ENCODE results near the gene PABPN1L. TPM values are rescaled to one million over a fixed set of nuclear protein-coding genes. Genes with fewer than 3 reads are reported as not detected.

PABPN1L gene, protein sequence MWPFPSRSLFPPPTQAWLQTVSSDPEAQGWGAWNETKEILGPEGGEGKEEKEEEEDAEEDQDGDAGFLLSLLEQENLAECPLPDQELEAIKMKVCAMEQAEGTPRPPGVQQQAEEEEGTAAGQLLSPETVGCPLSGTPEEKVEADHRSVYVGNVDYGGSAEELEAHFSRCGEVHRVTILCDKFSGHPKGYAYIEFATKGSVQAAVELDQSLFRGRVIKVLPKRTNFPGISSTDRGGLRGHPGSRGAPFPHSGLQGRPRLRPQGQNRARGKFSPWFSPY
- not detected in 2 replicates for total RNA-seq

DNA sequence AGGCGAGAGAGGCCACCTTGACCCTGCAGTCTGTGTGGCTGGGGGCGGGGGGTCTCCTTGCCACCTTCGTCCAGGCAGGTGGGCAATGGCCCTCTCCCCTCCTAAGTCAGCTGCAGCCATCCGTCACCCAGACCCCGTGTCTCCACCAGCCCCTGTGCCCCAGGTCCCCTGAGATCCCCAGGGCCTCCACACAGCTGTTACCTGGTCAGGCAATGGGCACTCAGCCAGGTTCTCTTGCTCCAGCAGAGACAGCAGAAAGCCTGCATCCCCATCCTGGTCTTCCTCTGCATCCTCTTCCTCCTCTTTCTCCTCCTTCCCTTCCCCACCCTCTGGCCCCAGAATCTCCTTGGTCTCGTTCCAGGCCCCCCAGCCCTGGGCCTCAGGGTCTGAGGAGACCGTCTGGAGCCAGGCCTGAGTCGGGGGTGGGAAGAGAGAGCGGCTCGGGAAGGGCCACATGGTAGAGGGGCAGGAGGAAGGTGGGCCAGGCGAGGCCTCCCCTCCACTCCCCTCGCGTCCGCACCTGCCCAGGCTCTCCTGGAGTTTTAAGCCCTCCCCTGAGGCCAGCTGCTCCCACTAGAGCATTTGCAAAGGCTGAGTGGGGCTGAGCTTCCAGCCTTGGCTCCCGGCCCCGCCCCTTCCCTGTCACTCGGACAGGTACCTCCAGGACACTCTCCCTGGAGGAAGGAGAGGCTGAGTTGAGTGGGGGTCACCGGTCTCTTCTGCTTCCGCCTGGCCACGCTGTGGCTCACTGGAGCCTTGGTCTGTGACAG lies at the start of gene PABPN1L:
PABPN1L (minus strand) TSS at position 510 of the 770 bp plus-strand sequence; CDS start at position 456, 54 bp downstream.
- Mint-ChIP-seq H3K4me3 (no peak within 1 kb of the TSS), H3K27me3 (peaks cover 12% of the 10 kb centered on the region), H3K36me3 (ENCODE audit: low read depth) (no peaks in the 10 kb centered on the region), H3K4me1 (peaks cover 1% of the 10 kb centered on the region), H3K9me3 (no peaks in the 10 kb centered on the region), H3K27ac (no peak within 1 kb of the TSS)
- intact Hi-C loops (cut with micrococcal nuclease) = no loop called here
- DNase-seq = no peak

DNA sequence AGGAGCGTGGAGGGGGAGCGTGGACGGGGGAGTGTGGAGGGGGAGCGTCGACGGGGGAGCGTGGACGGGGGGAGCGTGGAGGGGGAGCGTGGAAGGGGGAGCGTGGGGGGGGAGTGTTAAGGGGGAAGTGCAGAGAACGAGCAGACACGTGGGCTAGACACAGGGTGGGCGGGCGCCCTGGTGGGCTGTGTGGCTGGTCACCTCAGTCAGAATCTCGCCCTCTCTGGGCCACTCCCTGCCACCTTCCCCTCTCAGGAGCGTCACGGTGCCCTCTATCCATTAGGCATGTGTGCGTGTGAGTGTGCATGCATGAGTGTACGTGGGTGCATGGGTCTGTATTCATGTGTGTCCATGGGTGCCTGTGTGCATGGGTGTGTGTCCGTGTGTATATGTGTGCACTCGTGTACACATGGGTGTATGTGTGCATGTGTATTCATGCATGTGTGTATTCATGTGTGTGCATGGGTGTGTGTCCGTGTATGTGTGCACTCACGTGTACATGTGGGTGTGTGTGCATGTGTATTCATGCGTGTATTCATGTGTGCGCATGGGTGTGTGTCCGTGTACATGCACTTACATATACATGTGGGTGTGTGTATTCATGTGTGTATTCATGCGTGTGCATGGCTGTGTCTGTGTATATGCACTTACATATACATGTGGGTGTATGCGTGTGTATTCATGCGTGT lies 49.3 kb upstream of the PABPN1L start:
- Mint-ChIP-seq H3K27ac (no peak overlapping the region), H3K36me3 (ENCODE audit: low read depth) (no peaks in the 10 kb centered on the region), H3K9me3 (peaks cover 6% of the 10 kb centered on the region), H3K4me1 (no peaks in the 10 kb centered on the region), H3K27me3 (no peaks in the 10 kb centered on the region), H3K4me3 (no peak overlapping the region)
- no peak for DNase-seq
- intact Hi-C loops (cut with micrococcal nuclease) = no loop called here

DNA sequence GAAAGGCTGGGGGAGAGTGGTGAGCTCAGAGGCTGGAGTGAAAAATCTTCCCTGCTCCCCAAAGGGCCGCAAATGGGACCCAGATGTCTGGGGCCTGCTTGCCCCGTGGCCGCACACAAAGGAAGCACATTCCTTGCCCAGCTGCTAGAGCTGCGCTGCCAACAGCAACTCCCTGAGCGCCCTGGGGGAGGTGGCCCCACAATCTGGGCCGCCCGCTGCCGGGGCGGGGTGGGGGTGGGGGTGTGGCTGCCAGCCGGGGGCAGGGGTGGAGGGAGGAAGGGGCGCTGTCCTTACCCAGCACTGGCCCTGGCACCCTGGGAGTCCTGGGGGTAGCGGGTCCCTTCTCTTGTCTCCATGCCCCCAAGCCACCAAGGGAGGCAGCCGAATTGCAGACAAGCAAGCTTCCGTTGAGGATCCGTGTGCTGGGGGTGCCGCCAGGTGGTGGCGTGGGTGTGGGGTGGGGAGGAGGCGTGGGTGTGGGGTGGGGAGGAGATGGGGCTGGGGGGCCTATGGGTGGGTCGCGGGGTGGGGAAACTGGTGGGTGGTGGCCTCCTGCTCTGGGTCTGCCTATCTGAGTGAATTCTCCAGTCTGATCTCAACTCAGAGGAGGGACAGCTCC lies 48.4 kb upstream of the PABPN1L start:
- Mint-ChIP-seq H3K27me3 (no peaks in the 10 kb centered on the region), H3K4me3 (no peak overlapping the region), H3K9me3 (peaks cover 6% of the 10 kb centered on the region), H3K27ac (no peak overlapping the region), H3K4me1 (no peaks in the 10 kb centered on the region), H3K36me3 (ENCODE audit: low read depth) (no peaks in the 10 kb centered on the region)
- no peak for DNase-seq
- intact Hi-C loops (cut with micrococcal nuclease) = no loop called here

DNA sequence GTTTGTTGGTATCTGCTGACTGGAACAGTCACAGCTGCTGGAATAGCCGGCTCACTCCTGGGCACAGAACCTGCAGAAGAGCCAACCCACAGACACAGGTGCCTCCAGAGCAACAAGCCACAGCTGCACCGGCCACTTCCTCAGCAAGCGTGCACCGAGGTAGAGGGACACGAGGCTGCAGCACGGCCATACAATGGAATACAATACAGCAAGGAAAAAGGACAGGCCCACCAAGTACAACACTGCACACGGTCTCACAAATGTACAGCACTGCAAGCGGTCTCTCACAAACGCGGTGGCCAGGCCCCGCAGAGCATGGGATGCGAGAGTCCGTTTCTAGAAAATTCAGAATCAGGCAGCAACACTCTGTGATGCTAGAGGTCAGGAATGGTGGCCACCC lies 47.4 kb upstream of the PABPN1L start:
- intact Hi-C loops (cut with micrococcal nuclease) = no loop called here
- no peak overlapping the region for H3K27ac Mint-ChIP-seq
- no peaks in the 10 kb centered on the region for H3K36me3 Mint-ChIP-seq (ENCODE audit: low read depth)
- H3K9me3 Mint-ChIP-seq = peaks cover 6% of the 10 kb centered on the region
- DNase-seq = no peak
- no peak overlapping the region for H3K4me3 Mint-ChIP-seq
- no peaks in the 10 kb centered on the region for H3K4me1 Mint-ChIP-seq
- H3K27me3 Mint-ChIP-seq = no peaks in the 10 kb centered on the region

DNA sequence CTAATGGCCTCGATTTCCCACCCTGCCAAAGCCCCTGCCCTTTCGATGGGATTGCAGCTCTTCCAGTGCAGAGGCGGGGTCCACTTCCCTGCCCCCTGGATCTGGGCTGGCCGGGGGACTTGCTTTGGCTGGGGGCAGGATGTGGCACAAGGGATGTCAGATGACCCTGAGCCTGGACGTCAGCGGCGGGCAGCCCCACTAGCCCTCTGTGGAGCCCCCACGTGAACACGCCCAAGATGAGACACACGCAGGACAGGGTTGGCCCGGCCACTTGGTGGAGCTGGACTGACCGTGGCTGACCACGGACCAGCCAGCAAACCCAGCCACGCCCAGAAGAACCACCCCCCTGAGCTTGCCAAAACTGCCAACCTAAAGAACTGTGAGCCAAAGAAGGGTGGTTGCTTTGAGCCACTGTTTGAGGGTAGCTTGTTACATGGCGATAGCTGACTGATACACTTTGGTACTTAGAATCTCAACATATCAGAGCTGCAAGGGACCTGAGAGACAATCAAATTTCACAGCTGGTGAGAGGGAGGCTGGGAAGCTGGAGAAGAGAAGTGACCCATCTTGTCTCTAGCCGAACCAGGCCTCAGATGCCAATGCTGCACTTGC lies 46.6 kb upstream of the PABPN1L start:
- Mint-ChIP-seq H3K9me3 (peaks cover 6% of the 10 kb centered on the region), H3K27ac (no peak overlapping the region), H3K36me3 (ENCODE audit: low read depth) (no peaks in the 10 kb centered on the region), H3K27me3 (no peaks in the 10 kb centered on the region), H3K4me3 (no peak overlapping the region), H3K4me1 (no peaks in the 10 kb centered on the region)
- DNase-seq = no peak
- intact Hi-C loops (cut with micrococcal nuclease) = no loop called here

DNA sequence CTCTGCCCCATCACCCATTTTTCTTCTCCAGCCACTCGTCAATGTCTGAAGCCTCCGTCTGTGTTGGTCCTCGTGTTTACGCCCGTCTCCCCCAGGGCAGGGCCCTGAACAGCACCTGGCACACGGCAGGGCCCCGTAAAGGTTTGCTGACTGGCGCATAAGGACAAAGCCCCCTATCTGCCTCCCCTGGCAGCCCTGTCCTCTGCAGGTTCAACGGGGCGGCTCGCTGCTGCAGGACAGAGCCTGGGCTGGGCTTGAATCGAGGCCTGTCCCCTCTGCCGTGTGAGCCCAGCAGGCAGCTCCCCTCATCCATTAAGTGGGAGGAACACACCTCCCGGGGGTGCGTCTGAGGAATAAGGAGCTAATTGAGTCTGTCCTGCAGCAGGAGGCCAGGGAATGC lies 46.1 kb upstream of the PABPN1L start:
- no peaks in the 10 kb centered on the region for H3K27me3 Mint-ChIP-seq
- H3K4me3 Mint-ChIP-seq = no peak overlapping the region
- no peaks in the 10 kb centered on the region for H3K36me3 Mint-ChIP-seq (ENCODE audit: low read depth)
- intact Hi-C loops (cut with micrococcal nuclease) = no loop called here
- peaks cover 6% of the 10 kb centered on the region for H3K9me3 Mint-ChIP-seq
- no peaks in the 10 kb centered on the region for H3K4me1 Mint-ChIP-seq
- no peak overlapping the region for H3K27ac Mint-ChIP-seq
- DNase-seq = no peak

DNA sequence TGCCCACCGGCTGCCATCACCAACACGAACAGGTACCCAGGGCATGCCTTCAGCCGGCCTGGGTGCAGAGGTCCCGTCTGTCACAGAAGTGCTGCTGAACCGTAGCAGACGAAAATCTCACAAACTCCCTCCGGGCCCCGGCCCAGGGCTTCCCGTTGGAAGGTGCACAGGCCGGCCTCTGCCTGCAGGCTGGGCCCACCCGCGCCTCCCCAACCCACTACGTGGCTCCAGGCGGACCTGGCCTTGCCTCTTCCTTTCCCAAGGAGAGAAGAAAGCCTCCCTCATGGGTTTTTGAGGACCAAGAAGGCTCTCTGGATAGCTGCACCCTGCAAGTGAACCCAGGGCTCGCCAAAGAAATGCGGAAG lies 45.5 kb upstream of the PABPN1L start:
- no peaks in the 10 kb centered on the region for H3K36me3 Mint-ChIP-seq (ENCODE audit: low read depth)
- H3K4me1 Mint-ChIP-seq = no peaks in the 10 kb centered on the region
- no peaks in the 10 kb centered on the region for H3K27me3 Mint-ChIP-seq
- H3K9me3 Mint-ChIP-seq = peaks cover 6% of the 10 kb centered on the region
- no peak overlapping the region for H3K27ac Mint-ChIP-seq
- H3K4me3 Mint-ChIP-seq = no peak overlapping the region
- no peak for DNase-seq
- intact Hi-C loops (cut with micrococcal nuclease) = no loop called here

DNA sequence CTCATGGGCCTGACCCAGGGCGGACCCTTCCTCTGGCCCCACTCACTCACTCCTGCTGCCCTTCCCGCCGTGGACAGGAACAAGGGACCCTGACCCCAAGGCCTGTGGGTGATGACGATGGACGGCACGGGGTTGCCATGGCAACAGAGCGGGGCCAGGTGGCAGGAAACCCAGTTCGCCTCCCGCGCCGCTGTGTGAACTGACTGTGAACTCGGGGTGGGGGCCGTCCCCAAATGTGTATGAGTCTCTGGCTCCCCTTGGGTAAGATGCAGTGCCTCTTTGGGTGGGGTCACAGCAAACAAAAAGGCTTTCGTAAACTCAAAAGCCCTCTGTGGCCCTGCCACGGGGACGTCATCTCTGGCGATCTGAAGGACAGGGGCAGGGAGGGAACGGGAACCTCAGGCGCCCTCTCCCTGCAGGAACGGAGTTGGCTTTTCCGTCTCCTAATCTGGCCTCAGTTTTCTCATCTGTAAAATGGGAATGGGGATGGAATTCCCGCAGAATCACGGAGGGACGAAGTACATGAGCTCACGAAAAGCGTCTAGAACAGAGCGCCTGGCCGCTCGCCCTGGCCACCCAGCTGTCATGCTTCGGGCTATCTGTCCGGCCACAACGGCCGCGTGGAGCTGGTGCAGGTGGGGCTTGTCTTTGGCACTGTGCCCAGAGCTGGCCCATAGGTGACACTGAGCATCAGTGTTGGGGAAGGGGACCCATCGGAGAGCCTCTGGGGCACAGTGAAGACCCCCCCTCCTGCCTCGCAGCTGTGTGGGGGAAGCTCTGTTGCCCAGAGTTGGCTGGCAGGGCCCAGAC lies 44.9 kb upstream of the PABPN1L start:
- intact Hi-C loops (cut with micrococcal nuclease) = no loop called here
- H3K27ac Mint-ChIP-seq = no peak overlapping the region
- no peaks in the 10 kb centered on the region for H3K36me3 Mint-ChIP-seq (ENCODE audit: low read depth)
- H3K4me3 Mint-ChIP-seq = no peak overlapping the region
- DNase-seq = no peak
- H3K4me1 Mint-ChIP-seq = no peaks in the 10 kb centered on the region
- no peaks in the 10 kb centered on the region for H3K27me3 Mint-ChIP-seq
- H3K9me3 Mint-ChIP-seq = peaks cover 6% of the 10 kb centered on the region

DNA sequence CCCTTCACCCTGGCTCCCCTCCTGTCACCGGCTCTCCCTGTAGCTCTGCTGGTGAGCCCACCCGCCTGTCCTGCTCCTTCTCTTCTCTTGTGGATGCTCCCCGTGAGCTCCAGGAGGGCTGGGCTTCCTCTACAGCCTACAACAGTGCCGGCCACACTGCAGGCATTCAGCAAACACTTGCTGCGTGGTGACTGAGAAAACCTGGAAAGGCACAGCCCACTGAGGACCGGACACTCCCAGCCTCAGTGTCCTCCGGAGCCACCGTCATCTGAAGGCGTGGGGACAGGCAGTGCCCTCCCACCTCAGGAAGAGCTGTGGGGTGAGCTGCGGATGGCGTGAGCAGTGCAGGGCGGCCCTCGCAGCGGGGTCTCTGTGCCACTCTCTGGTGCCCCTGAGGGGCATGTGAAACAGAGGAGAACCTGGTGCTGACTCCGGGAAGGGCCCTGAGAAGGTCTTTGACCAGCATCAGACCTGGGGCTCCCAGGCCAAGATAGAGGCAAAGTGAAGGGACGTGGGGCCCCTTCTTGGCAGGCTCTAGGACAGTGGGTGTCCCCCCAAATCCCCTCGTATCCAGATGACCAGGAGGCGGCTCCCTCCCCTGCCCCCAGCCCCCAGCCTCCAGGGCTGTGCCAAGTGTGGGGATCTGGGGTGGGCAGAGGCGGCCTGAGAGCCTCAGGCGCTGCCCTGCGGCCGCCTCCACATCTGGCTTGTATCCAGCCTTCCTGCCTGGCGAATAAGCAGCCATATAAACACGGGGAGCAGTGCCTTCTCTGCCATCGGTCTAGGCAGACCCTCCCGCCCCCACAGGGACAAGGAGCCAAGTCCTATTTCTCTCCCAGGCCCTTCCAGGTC lies 44.0 kb upstream of the PABPN1L start:
- intact Hi-C loops (cut with micrococcal nuclease) = no loop called here
- DNase-seq = no peak
- Mint-ChIP-seq H3K27ac (no peak overlapping the region), H3K9me3 (no peaks in the 10 kb centered on the region), H3K27me3 (no peaks in the 10 kb centered on the region), H3K4me3 (no peak overlapping the region), H3K4me1 (no peaks in the 10 kb centered on the region), H3K36me3 (ENCODE audit: low read depth) (no peaks in the 10 kb centered on the region)

DNA sequence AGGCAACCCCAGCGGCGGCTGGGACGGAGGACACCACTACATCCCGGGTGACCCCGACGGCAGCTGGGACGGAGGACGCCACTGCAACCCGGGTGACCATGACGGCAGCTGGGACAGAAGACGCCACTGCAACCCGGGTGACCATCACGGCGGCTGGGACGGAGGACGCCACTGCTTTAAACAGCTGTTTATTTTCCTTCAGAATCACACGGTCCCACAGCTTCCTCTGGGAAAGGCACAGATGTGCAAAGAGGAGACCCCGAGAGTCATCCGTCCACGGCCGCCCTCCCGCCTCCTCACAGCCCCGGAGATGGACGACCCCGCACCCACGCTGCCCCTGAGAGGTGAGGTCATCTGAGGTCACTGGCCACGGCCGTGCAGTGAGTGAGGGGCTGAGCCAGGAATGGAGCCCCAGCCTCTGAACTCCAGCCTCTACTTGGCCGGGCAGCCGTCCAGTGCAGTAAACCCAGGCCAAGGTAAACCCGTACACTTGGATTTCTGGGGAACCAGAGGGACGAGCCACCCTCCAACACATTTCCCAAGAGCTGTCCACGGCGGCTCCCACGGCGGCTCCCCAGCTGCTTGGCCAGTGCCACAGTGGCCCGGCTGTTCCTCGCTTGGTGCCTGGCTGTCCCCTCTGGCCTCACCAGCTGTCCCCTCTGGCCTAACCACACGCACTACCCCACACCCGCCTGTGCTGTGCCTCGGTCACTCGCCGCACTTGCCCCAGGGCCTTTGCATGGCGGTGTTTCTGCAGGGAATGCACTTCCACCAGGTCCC lies 43.2 kb upstream of the PABPN1L start:
- intact Hi-C loops (cut with micrococcal nuclease) = no loop called here
- DNase-seq = no peak
- no peaks in the 10 kb centered on the region for H3K36me3 Mint-ChIP-seq (ENCODE audit: low read depth)
- no peak overlapping the region for H3K27ac Mint-ChIP-seq
- H3K4me3 Mint-ChIP-seq = no peak overlapping the region
- no peaks in the 10 kb centered on the region for H3K27me3 Mint-ChIP-seq
- no peaks in the 10 kb centered on the region for H3K9me3 Mint-ChIP-seq
- no peaks in the 10 kb centered on the region for H3K4me1 Mint-ChIP-seq

DNA sequence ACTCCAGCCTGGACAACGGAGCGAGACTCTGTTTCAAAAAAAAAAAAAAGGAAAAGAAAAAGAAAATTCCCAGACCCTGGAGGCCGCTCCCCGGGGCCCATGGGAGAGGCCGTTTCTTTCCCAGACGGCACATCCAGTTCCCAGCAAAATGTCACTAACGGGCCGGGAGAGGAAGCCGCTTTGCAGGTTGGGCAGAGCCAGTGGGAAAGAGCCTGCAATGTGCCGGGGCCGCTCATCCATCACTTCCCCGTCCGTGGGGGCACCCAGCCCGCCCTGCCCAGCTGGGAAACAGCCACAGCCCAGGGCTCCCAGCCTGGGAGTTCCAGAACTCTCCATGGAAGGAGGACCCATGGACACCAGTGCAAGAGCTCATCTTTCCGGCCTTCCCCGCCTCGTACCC lies 41.8 kb upstream of the PABPN1L start:
- intact Hi-C loops (cut with micrococcal nuclease) = no loop called here
- Mint-ChIP-seq H3K9me3 (no peaks in the 10 kb centered on the region), H3K4me1 (no peaks in the 10 kb centered on the region), H3K27ac (no peak overlapping the region), H3K27me3 (no peaks in the 10 kb centered on the region), H3K36me3 (ENCODE audit: low read depth) (no peaks in the 10 kb centered on the region), H3K4me3 (no peak overlapping the region)
- DNase-seq = no peak

DNA sequence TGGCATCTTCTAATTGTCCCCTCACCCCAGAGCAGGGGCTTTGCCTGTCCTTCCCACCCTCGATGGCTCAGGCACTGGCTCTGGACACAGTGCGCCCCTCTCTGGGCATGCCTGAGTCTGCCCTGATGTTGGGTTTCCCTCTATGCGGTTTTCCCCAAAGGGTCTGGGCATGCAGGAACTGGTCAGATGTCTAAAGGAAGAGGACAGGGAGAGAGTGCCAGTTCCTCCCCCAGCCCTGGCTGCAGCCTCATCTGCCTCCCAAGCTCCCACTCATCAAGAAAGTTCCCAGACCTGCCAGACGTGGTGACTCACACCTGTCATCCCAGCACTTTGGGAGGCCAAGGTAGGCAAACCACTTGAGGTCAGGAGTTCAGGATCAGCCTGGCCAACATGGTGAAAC lies 41.3 kb upstream of the PABPN1L start:
- no peaks in the 10 kb centered on the region for H3K9me3 Mint-ChIP-seq
- no peak overlapping the region for H3K4me3 Mint-ChIP-seq
- H3K27me3 Mint-ChIP-seq = no peaks in the 10 kb centered on the region
- H3K36me3 Mint-ChIP-seq (ENCODE audit: low read depth) = no peaks in the 10 kb centered on the region
- H3K27ac Mint-ChIP-seq = no peak overlapping the region
- no peak for DNase-seq
- intact Hi-C loops (cut with micrococcal nuclease) = no loop called here
- H3K4me1 Mint-ChIP-seq = no peaks in the 10 kb centered on the region
